Endothelial cell of umbilical vein (primary cell): ENCODE data around the gene RNASEH2B. TPM values are rescaled to one million over a fixed set of nuclear protein-coding genes. Genes with fewer than 3 reads are reported as not detected.
A peak's percentile ranks its signal among the peaks of the same experiment; 100 is the strongest.

Source experiments
- BruUV-seq: library from RNA; stranded (reverse); fragments of 400-500 nt; replicated peaks from 2 replicates; lab custom pipeline; 2021; lab: Mats Ljungman, UMichigan
- CTCF ChIA-PET: fragments of 300-600, 350-600 bp; sonication (Branson Sonifier 250); formaldehyde crosslinking; loops from one replicate; lab custom pipeline; 2021; ENCODE audit warnings: antibody characterized with exemption, inconsistent platforms; lab: Charles Lee
- POLR2A ChIA-PET: fragments of 300-600, 350-600 bp; sonication (Branson Sonifier 250); formaldehyde crosslinking; loops from one replicate; lab custom pipeline; 2021; ENCODE audit warnings: antibody characterized with exemption, inconsistent platforms; lab: Charles Lee
- DNase-seq: peaks from one replicate; pipeline ENCODE4 v3.0.0-alpha.2; 2011; ENCODE audit warnings: low read depth, low spot score
- FAIRE-seq: peaks from 2 replicates; lab custom pipeline; 2011; peaks lifted over from hg19 to GRCh38; lab: Jason Lieb, UNC
- H2AFZ ChIP-seq: 2 replicates; pipeline ENCODE4 v1.6.0; 2012; ENCODE audit warnings: low read depth, low read length, control low read depth, inconsistent platforms
- H3K27ac ChIP-seq: 2 replicates; pipeline ENCODE4 v1.5.1; 2011; ENCODE audit warnings: low read depth, mild to moderate bottlenecking, control low read depth, low read length, moderate library complexity; ENCODE audit not compliant: insufficient read depth
- H3K27me3 ChIP-seq, 2 experiments: 2 replicates each; pipeline versions ENCODE4 v1.6.0 to v1.6.1; 2011; ENCODE audit warnings: low read length in 2 of 2, mixed read lengths in 1 of 2; ENCODE audit not compliant: control insufficient read depth in 2 of 2, insufficient read depth in 2 of 2
- H3K36me3 ChIP-seq, 2 experiments: 2 replicates in 1 of 2; 3 replicates in 1 of 2; pipeline ENCODE4 v1.5.1; 2011; ENCODE audit warnings: low read length in 2 of 2, mild to moderate bottlenecking in 1 of 2, moderate library complexity in 1 of 2; ENCODE audit not compliant: control insufficient read depth in 2 of 2, insufficient read depth in 2 of 2; ENCODE audit errors: extremely low read depth in 1 of 2
- H3K4me1 ChIP-seq: 3 replicates; pipeline ENCODE4 v1.5.1; 2011; ENCODE audit warnings: mild to moderate bottlenecking, low read length; ENCODE audit not compliant: control insufficient read depth, insufficient read depth; ENCODE audit errors: extremely low read depth
- H3K4me2 ChIP-seq: 2 replicates; pipeline ENCODE4 v1.6.1; 2011; ENCODE audit warnings: low read length, control low read depth, mixed read lengths; ENCODE audit not compliant: insufficient read depth
- H3K4me3 ChIP-seq, 3 experiments: fragments of 200-600 bp in 1 of 3; sonication (generic), shearing (Covaris generic) in 1 of 3; replicated peaks in 1 of 3; 2 replicates each; pipeline ENCODE4 v1.5.1; 2011 to 2016; ENCODE audit warnings: control low read depth in 3 of 3, low read length in 3 of 3, mild to moderate bottlenecking in 2 of 3, inconsistent platforms in 1 of 3, low read depth in 1 of 3, moderate library complexity in 1 of 3; ENCODE audit not compliant: insufficient read depth in 1 of 3
- H3K79me2 ChIP-seq: 2 replicates; pipeline ENCODE4 v1.6.0; 2012; ENCODE audit warnings: low read length, inconsistent platforms; ENCODE audit not compliant: control insufficient read depth, insufficient read depth
- H3K9ac ChIP-seq: replicated peaks from 2 replicates; pipeline ENCODE3; 2011; ENCODE audit warnings: low read length, control low read depth; ENCODE audit not compliant: insufficient read depth; ENCODE audit errors: extremely low read depth
- H3K9me1 ChIP-seq: replicated peaks from 3 replicates; pipeline ENCODE4 v1.6.0; 2011; ENCODE audit warnings: mild to moderate bottlenecking, low read length; ENCODE audit not compliant: control insufficient read depth, insufficient read depth; ENCODE audit errors: extremely low read depth
- H3K9me3 ChIP-seq: replicated peaks from 2 replicates; pipeline ENCODE4 v1.5.1; 2012; ENCODE audit warnings: low read length, inconsistent platforms; ENCODE audit not compliant: control insufficient read depth, insufficient read depth
- H4K20me1 ChIP-seq: replicated peaks from 2 replicates; pipeline ENCODE3; 2011; ENCODE audit warnings: mild to moderate bottlenecking, low read length; ENCODE audit not compliant: control insufficient read depth, insufficient read depth; ENCODE audit errors: extremely low read depth
- EZH2 ChIP-seq: IDR thresholded peaks from 2 replicates; pipeline ENCODE4 v1.6.1; 2012; ENCODE audit warnings: borderline replicate concordance, low read depth, mild to moderate bottlenecking, moderate library complexity, low read length, inconsistent platforms; ENCODE audit not compliant: severe bottlenecking
- FOS ChIP-seq: IDR thresholded peaks from 2 replicates; pipeline ENCODE4 v1.6.1; 2011; ENCODE audit warnings: mild to moderate bottlenecking, low read length, moderate library complexity, borderline replicate concordance; ENCODE audit not compliant: insufficient read depth
- GATA2 ChIP-seq: IDR thresholded peaks from 2 replicates; pipeline ENCODE4 v1.7.0; 2011; ENCODE audit warnings: low read depth, mild to moderate bottlenecking, moderate library complexity, mixed read lengths, low read length; ENCODE audit not compliant: insufficient read length, insufficient read depth
- JUN ChIP-seq: IDR thresholded peaks from 2 replicates; pipeline ENCODE4 v1.6.1; 2011; ENCODE audit warnings: borderline replicate concordance, low read depth; ENCODE audit not compliant: insufficient read length, insufficient read depth
- MYC ChIP-seq: IDR thresholded peaks from one replicate; pipeline ENCODE4 v1.6.1; 2011; ENCODE audit warnings: mild to moderate bottlenecking, low read depth, low read length
- POLR2A ChIP-seq: IDR thresholded peaks from 2 replicates; pipeline ENCODE4 v1.6.1; 2012; ENCODE audit warnings: low read depth, mild to moderate bottlenecking, control low read depth, low read length
- POLR2AphosphoS5 ChIP-seq: IDR thresholded peaks from 2 replicates; pipeline ENCODE4 v1.6.1; 2012; ENCODE audit warnings: low read depth, mild to moderate bottlenecking, control low read depth, low read length, moderate library complexity; ENCODE audit not compliant: insufficient read depth
- dilution Hi-C: fragments of 300-500 bp; cut with MboI; formaldehyde crosslinking; loops from one replicate; pipeline ENCODE4 v1.15.0; 2019; ENCODE audit warnings: low sequenced_read_pairs; ENCODE audit not compliant: extremely low pct_ligation_motif_present
- intact Hi-C: fragments of 100-400 bp; cut with micrococcal nuclease; formaldehyde crosslinking; loops from one replicate; pipeline ENCODE4 v1.10.0; 2022
- polyA plus RNA-seq, 4 experiments: library from polyadenylated mRNA; depleted of rRNA in 3 of 4; stranded (reverse) in 3 of 4; unstranded in 1 of 4; fragments of >200 nt; gene quantifications; 2 replicates each; pipeline versions ENCODE4 v1.2.1 to v1.2.3, GENCODE V29; 2011 to 2012; ENCODE audit warnings: missing spikeins in 1 of 4
- total RNA-seq: library from RNA; stranded (reverse); gene quantifications from 2 replicates; pipeline ENCODE4 v1.2.3, GENCODE V29; 2021
- TF ChIP-seq, protein P1 (sequence below), 2 donors: IDR thresholded peaks; 1 replicate in 1 of 2; 2 replicates in 1 of 2; pipeline ENCODE4 v1.5.1; 2011; ENCODE audit warnings: low read length in 2 of 2, mild to moderate bottlenecking in 2 of 2, moderate library complexity in 2 of 2, control low read depth in 1 of 2, inconsistent platforms in 1 of 2, low read depth in 1 of 2; ENCODE audit not compliant: insufficient read depth in 1 of 2; ENCODE audit errors: extremely low read depth in 1 of 2
- TF ChIP-seq, protein P2 (sequence below): IDR thresholded peaks from 2 replicates; pipeline ENCODE4 v1.6.1; 2011; ENCODE audit not compliant: insufficient read depth, insufficient read length

The RNASEH2B gene
- total and polyA plus RNA-seq, 2 donors (not counting 3 experiments of a cell fraction or from before 2014, with no cell fraction given), result 8.9 to 25.1 TPM

DNA sequence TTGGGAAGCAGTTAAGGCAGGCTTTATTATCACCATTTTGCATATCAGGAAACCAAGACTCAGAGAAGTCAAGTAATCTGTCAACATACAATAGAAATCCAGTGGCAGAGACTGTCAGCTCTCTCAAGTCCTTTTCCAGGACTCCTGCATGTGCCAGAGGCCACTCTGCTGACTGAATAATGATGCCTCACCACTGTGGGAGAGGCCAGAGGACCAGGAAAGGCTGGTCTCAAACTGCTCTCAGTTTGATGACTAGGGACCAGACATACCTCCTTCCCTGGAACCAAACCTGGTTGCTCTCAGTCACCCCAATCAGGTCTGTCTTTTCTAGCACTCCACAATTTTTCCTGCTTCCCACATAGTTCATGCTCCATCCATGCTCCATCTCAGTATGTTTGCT, 8.0 kb downstream of the RNASEH2B start:
- no peak overlapping the region for H3K27ac ChIP-seq
- no peak overlapping the region for H3K4me2 ChIP-seq
- no peaks in the 10 kb centered on the region for H3K27me3 ChIP-seq
- H2AFZ ChIP-seq, result no peak overlapping the region
- peaks cover 9% of the 10 kb centered on the region for H3K4me1 ChIP-seq
- FAIRE-seq, result no peak
- intact Hi-C loops, result loop anchor here (10.0 kb wide), 1 partner anchor 743 kb away; no protein-coding TSS in a partner anchor
- H3K9me3 ChIP-seq, result no peaks in the 10 kb centered on the region
- dilution Hi-C loops, result no loop called here
- ChIA-PET CTCF (interaction anchor here (1.0 to 1.3 kb wide), 2 partner anchors 10 to 941 kb away, joined by 3 to 4 read pairs; no protein-coding TSS in a partner anchor), POLR2A (no interaction called here)
- DNase-seq, result peak; percentile 31
- BruUV-seq, result no TSS peak
- H3K9me1 ChIP-seq, result no peaks in the 10 kb centered on the region
- no peaks in the 10 kb centered on the region for H3K36me3 ChIP-seq
- TF ChIP-seq MYC (no peak), EZH2 (no peak), JUN (no peak), POLR2A (no peak), FOS (no peak), POLR2AphosphoS5 (no peak), GATA2 (no peak)
- TF ChIP-seq, protein P1, sequence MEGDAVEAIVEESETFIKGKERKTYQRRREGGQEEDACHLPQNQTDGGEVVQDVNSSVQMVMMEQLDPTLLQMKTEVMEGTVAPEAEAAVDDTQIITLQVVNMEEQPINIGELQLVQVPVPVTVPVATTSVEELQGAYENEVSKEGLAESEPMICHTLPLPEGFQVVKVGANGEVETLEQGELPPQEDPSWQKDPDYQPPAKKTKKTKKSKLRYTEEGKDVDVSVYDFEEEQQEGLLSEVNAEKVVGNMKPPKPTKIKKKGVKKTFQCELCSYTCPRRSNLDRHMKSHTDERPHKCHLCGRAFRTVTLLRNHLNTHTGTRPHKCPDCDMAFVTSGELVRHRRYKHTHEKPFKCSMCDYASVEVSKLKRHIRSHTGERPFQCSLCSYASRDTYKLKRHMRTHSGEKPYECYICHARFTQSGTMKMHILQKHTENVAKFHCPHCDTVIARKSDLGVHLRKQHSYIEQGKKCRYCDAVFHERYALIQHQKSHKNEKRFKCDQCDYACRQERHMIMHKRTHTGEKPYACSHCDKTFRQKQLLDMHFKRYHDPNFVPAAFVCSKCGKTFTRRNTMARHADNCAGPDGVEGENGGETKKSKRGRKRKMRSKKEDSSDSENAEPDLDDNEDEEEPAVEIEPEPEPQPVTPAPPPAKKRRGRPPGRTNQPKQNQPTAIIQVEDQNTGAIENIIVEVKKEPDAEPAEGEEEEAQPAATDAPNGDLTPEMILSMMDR (IDR thresholded peaks at IDR 0.05; ENCODE audit: extremely low read depth in 1 of 2, insufficient read depth in 1 of 2, low read depth in 1 of 2, low read length in 2 of 2), result no peak
- TF ChIP-seq, protein P2, sequence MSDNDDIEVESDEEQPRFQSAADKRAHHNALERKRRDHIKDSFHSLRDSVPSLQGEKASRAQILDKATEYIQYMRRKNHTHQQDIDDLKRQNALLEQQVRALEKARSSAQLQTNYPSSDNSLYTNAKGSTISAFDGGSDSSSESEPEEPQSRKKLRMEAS, result no peak
- H4K20me1 ChIP-seq, result no peaks in the 10 kb centered on the region
- peaks cover 32% of the 10 kb centered on the region for H3K79me2 ChIP-seq
- H3K4me3 ChIP-seq, result no peak overlapping the region
- H3K9ac ChIP-seq, result no peak overlapping the region
